OCI-LY1 (cell line): ENCODE data around the gene DYSF.

ENCODE experiments used
- H2AFZ ChIP-seq: fragments of 200-600 bp; sonication (generic), shearing (Covaris generic); 2 replicates; pipeline ENCODE4 v1.6.0; 2014; ENCODE audit warnings: antibody characterized with exemption, mild to moderate bottlenecking, low read length
- H3F3A ChIP-seq: fragments of 200-600 bp; sonication (generic), shearing (Covaris generic); 2 replicates; pipeline ENCODE4 v1.6.0; 2014; ENCODE audit warnings: mild to moderate bottlenecking, antibody characterized with exemption, low read length, moderate library complexity; ENCODE audit not compliant: insufficient read depth
- H3K27ac ChIP-seq: fragments of 200-600 bp; sonication (generic); 2 replicates; pipeline ENCODE4 v1.5.1; 2014; ENCODE audit warnings: low read length, mixed run types, mild to moderate bottlenecking, low read depth; ENCODE audit not compliant: poor library complexity, severe bottlenecking
- H3K27me3 ChIP-seq: fragments of 200-600 bp; sonication (generic); 2 replicates; pipeline ENCODE4 v1.6.0; 2014; ENCODE audit warnings: antibody characterized with exemption, mild to moderate bottlenecking, low read length, moderate library complexity; ENCODE audit not compliant: insufficient read depth
- H3K36me3 ChIP-seq: fragments of 200-600 bp; sonication (generic); 2 replicates; pipeline ENCODE4 v1.6.1; 2014; ENCODE audit warnings: mild to moderate bottlenecking, antibody characterized with exemption, low read length, moderate library complexity, mixed read lengths; ENCODE audit not compliant: insufficient read depth
- H3K4me1 ChIP-seq: fragments of 200-600 bp; sonication (generic); 2 replicates; pipeline ENCODE4 v1.5.1; 2014; ENCODE audit warnings: mild to moderate bottlenecking, low read length, moderate library complexity; ENCODE audit not compliant: insufficient read depth, severe bottlenecking
- H3K4me2 ChIP-seq: fragments of 200-600 bp; sonication (generic), shearing (Covaris generic); 2 replicates; pipeline ENCODE4 v1.6.1; 2014; ENCODE audit warnings: low read length
- H3K4me3 ChIP-seq: fragments of 200-600 bp; sonication (generic); 2 replicates; pipeline ENCODE4 v1.5.1; 2014; ENCODE audit warnings: low read length, low read depth, mild to moderate bottlenecking, mixed read lengths; ENCODE audit not compliant: poor library complexity, severe bottlenecking
- H3K79me2 ChIP-seq: fragments of 200-600 bp; shearing (Covaris generic); 2 replicates; pipeline ENCODE4 v1.6.1; 2016; ENCODE audit warnings: mixed run types, low read length, mixed read lengths; ENCODE audit not compliant: insufficient read depth
- H3K9ac ChIP-seq: fragments of 200-600 bp; sonication (generic), shearing (Covaris generic); 2 replicates; pipeline ENCODE4 v1.6.1; 2014; ENCODE audit warnings: mild to moderate bottlenecking, low read length, mixed read lengths
- H3K9me2 ChIP-seq: fragments of 200-600 bp; sonication (generic), shearing (Covaris generic); 2 replicates; pipeline ENCODE4 v1.6.1; 2014; ENCODE audit warnings: low read depth, mild to moderate bottlenecking, low read length, mixed read lengths
- H3K9me3 ChIP-seq: fragments of 200-600 bp; shearing (Covaris generic); 2 replicates; pipeline ENCODE4 v1.6.1; 2014; ENCODE audit warnings: low read length, mixed read lengths
- H4K20me1 ChIP-seq: fragments of 200-600 bp; sonication (generic), shearing (Covaris generic); 2 replicates; pipeline ENCODE4 v1.6.0; 2016; ENCODE audit warnings: mild to moderate bottlenecking, low read length; ENCODE audit not compliant: insufficient read depth
- EZH2 ChIP-seq: fragments of 200-600 bp; sonication (generic), shearing (Covaris generic); IDR thresholded peaks from 2 replicates; pipeline ENCODE4 v1.8.0; 2017; ENCODE audit warnings: borderline replicate concordance, mixed run types, mild to moderate bottlenecking, antibody characterized with exemption, low read length, moderate library complexity, mixed read lengths
- TF ChIP-seq, protein P1 (sequence below): fragments of 200-600 bp; sonication (generic), shearing (Covaris generic); IDR thresholded peaks from 2 replicates; pipeline ENCODE4 v1.5.1; 2017; ENCODE audit warnings: mild to moderate bottlenecking, antibody characterized with exemption, low read length, moderate library complexity, mixed read lengths

Gene DYSF

DNA sequence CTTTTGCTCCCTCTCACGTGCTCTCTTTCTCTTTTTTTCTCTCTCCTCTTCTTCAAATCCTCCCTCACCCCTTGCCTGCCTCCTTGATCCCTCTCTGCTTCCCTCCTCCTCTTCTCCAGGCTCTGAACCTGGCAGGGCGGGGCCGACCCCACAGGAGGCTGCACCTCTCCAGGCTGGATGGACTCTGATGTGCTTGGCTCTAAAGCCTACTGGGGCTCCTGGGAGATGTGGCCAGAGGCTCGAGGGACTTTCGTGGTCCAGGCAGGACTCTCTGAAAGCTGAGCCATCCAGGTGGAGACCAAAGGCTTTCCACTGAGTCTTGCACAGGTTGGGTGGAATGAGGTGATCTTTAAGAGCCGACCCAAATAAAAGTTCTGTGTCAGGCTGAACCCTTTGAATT lies 25.4 kb downstream of the DYSF start:
- Histone ChIP-seq H3K36me3 (no peaks in the 10 kb centered on the region), H3K4me1 (no peaks in the 10 kb centered on the region), H3F3A (no peaks in the 10 kb centered on the region), H3K9me2 (no peaks in the 10 kb centered on the region), H3K9me3 (no peaks in the 10 kb centered on the region), H3K79me2 (no peaks in the 10 kb centered on the region), H3K9ac (no peak overlapping the region), H3K27me3 (no peaks in the 10 kb centered on the region), H3K4me2 (no peak overlapping the region), H3K27ac (no peak overlapping the region), H3K4me3 (no peak overlapping the region), H2AFZ (no peak overlapping the region), H4K20me1 (no peaks in the 10 kb centered on the region)
- TF ChIP-seq, protein P1, sequence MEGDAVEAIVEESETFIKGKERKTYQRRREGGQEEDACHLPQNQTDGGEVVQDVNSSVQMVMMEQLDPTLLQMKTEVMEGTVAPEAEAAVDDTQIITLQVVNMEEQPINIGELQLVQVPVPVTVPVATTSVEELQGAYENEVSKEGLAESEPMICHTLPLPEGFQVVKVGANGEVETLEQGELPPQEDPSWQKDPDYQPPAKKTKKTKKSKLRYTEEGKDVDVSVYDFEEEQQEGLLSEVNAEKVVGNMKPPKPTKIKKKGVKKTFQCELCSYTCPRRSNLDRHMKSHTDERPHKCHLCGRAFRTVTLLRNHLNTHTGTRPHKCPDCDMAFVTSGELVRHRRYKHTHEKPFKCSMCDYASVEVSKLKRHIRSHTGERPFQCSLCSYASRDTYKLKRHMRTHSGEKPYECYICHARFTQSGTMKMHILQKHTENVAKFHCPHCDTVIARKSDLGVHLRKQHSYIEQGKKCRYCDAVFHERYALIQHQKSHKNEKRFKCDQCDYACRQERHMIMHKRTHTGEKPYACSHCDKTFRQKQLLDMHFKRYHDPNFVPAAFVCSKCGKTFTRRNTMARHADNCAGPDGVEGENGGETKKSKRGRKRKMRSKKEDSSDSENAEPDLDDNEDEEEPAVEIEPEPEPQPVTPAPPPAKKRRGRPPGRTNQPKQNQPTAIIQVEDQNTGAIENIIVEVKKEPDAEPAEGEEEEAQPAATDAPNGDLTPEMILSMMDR: no peak
- TF ChIP-seq EZH2: no peak

DNA sequence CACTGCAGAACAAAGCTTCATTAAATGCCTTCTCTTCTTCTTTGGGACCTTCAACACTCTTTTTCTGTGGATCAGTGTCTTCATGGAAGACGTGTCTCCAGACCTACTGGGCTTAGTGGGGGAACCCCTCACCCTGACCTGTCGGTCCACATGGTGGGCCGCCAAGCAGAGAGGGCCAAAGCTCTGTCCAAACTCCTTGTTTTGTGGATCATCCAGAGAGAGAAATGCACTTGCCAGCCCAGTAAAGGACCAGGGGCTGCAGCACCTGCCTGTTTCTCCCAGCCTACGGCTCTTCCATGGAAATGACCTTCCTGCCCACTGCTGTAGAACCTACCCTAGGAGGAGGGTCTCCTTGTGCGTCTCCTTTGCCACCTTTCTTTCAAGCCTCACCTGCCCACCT lies 25.9 kb downstream of the DYSF start:
- TF ChIP-seq, protein P1: no peak
- no peak for TF ChIP-seq EZH2
- Histone ChIP-seq H3K36me3 (no peaks in the 10 kb centered on the region), H3K9ac (no peak overlapping the region)

DNA sequence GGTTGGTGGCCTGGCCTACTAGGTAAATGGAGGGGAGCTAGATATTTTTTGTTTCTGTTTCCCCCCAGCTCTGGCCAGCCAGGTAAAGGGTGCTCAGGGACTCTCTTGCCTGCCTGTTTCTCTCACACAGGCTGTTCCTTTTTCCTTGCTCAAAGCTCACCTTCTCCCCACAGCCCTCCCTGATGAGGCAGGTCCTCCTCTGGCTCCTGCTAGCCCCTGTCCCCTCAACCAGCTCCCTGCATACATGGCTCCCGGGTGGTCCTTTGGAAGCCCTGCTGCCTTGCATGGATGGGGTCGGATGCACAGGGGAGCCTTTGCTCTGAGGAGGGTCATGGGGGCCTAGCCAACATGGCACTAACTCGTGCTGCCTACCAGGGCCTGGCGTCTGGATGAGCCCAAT lies 27.8 kb downstream of the DYSF start:
- Histone ChIP-seq H3K27ac (no peak overlapping the region), H3K36me3 (no peaks in the 10 kb centered on the region), H3K9ac (no peak overlapping the region), H2AFZ (no peak overlapping the region), H3K4me2 (no peak overlapping the region), H3K9me2 (no peaks in the 10 kb centered on the region), H3K4me3 (no peak overlapping the region), H4K20me1 (no peaks in the 10 kb centered on the region), H3F3A (no peaks in the 10 kb centered on the region), H3K4me1 (no peaks in the 10 kb centered on the region), H3K9me3 (no peaks in the 10 kb centered on the region), H3K79me2 (no peaks in the 10 kb centered on the region), H3K27me3 (no peaks in the 10 kb centered on the region)
- no peak for TF ChIP-seq EZH2
- TF ChIP-seq, protein P1: no peak

More for the DNA sequence above, 25.9 kb downstream of the DYSF start:
- Histone ChIP-seq H3K4me1 (no peaks in the 10 kb centered on the region), H3K9me3 (no peaks in the 10 kb centered on the region), H3K9me2 (no peaks in the 10 kb centered on the region), H3K4me3 (no peak overlapping the region), H3K79me2 (no peaks in the 10 kb centered on the region), H3K27me3 (no peaks in the 10 kb centered on the region), H3K4me2 (no peak overlapping the region), H4K20me1 (no peaks in the 10 kb centered on the region), H3K27ac (no peak overlapping the region), H2AFZ (no peak overlapping the region), H3F3A (no peaks in the 10 kb centered on the region)
